Heart left ventricle (tissue), 16 donors: ENCODE results near the gene GSDMA. TPM values are rescaled to one million over a fixed set of nuclear protein-coding genes. Genes with fewer than 3 reads are reported as not detected.

Experiments
- ATAC-seq, 4 donors: fragments of 200-7000 bp; cut with Tn5 transposase; one replicate each; pipeline ENCODE4 v1.9.1; 2020 to 2022; ENCODE audit warnings: moderate library complexity in 4 of 4, mild to moderate bottlenecking in 3 of 4, moderate number of reproducible peaks in 1 of 4
- DNase-seq, 5 donors: peaks; one replicate each; pipeline ENCODE4 v3.0.0-alpha.2; 2020
- H3K27ac ChIP-seq, 12 donors: fragments of 200-600 bp; sonication (generic) in 4 of 12; one replicate each; pipeline versions ENCODE4 v1.5.0 to v1.8.0; 2016 to 2022; ENCODE audit warnings: mild to moderate bottlenecking in 2 of 12
- H3K27me3 ChIP-seq, 9 donors: fragments of 200-600 bp; sonication (generic) in 2 of 9; one replicate each; pipeline versions ENCODE4 v1.5.1 to v1.8.0; 2016 to 2022; ENCODE audit warnings: mild to moderate bottlenecking in 3 of 9
- H3K36me3 ChIP-seq, 9 donors: fragments of 200-600 bp; sonication (generic) in 2 of 9; one replicate each; pipeline versions ENCODE4 v1.5.0 to v1.8.0; 2018 to 2022; ENCODE audit warnings: mild to moderate bottlenecking in 2 of 9
- H3K4me1 ChIP-seq, 12 donors: fragments of 200-600 bp; sonication (generic) in 4 of 12; one replicate each; pipeline versions ENCODE4 v1.5.0 to v1.8.0; 2016 to 2022; ENCODE audit warnings: mild to moderate bottlenecking in 3 of 12
- H3K4me3 ChIP-seq, 12 donors: fragments of 200-600 bp; sonication (generic) in 4 of 12; one replicate each; pipeline versions ENCODE4 v1.5.0 to v1.8.0; 2017 to 2022; ENCODE audit warnings: mild to moderate bottlenecking in 9 of 12, moderate library complexity in 4 of 12
- H3K9me3 ChIP-seq, 12 donors: fragments of 200-600 bp; sonication (generic) in 4 of 12; one replicate each; pipeline versions ENCODE4 v1.5.0 to v1.8.0; 2016 to 2022; ENCODE audit warnings: mild to moderate bottlenecking in 1 of 12
- POLR2A ChIP-seq, 2 donors: fragments of 450-650 bp; IDR thresholded peaks; one replicate each; pipeline ENCODE4 v1.6.1; 2017; ENCODE audit warnings: antibody characterized with exemption in 2 of 2, mild to moderate bottlenecking in 2 of 2, moderate library complexity in 2 of 2
- WGBS, 4 donors: extraction: QIAGEN DNeasy Blood & Tissue Kit in 2 of 4; methylation state at CpG; one replicate each; pipeline versions ENCODE4 v1.1.5 to v1.1.7; 2013 to 2018; 5-methylcytosine and 5-hydroxymethylcytosine counted together
- intact Hi-C, 10 donors: fragments of 100-400 bp; cut with DNase I; formaldehyde crosslinking; loops; one replicate each; pipeline versions ENCODE4 v1.11.1 to v1.14.2; 2022
- polyA plus RNA-seq, 2 donors: library from polyadenylated mRNA; stranded (reverse); fragments of 200-250 nt; gene quantifications; one replicate each; pipeline ENCODE4 v1.2.3, GENCODE V29; 2013
- total RNA-seq, 9 donors: library from RNA; depleted of rRNA in 2 of 9; stranded (reverse); fragments of >200 nt in 2 of 9; fragmentation: NEBNext Ultra II Directional in 3 of 9; extraction: Animal tissue kit (Norgen Biotek cat#: 25700) in 3 of 9; gene quantifications; one replicate each; pipeline versions ENCODE4 v1.1.0 to v1.2.4, GENCODE V29; 2016 to 2023
- TF ChIP-seq, protein P1 (sequence below), 12 donors: fragments of 200-600 bp; sonication (generic) in 4 of 12; IDR thresholded peaks; one replicate each; pipeline versions ENCODE4 v1.5.0 to v1.8.0; 2018 to 2022; ENCODE audit warnings: antibody characterized with exemption in 12 of 12, mild to moderate bottlenecking in 5 of 12
- donor health status: ischemic (EF 13 %, LVEDD 7.1; RV severe dilation, severe dysfunction).
- donor health status: healthy with polysubstance abuse.
- donor health status: DM: no; HTN: yes; CAD: no.
- donor health status: DM: no; HTN: no; CAD: no.
- donor health status: ischemic (EF 25% LVEDD 6.9; RV normal size, moderate dysfunction).
- donor health status: ischemic (EF 25% LVEDD 5.7; RV mildly dilated, moderate dysfunction).
- donor health status: healthy.
- donor health status: DM: yes; HTN: yes; CAD: no.
- donor health status: ischemic (EF 35%, LVEDD 5.7; RV mildly dilated, moderate dysfunction).
- donor health status: nonischemic (EF 11% LVEDD 7.7; RV severe dilation, severe dysfunction).
- donor health status: DM: yes; HTN: yes; CAD: no.
- donor health status: PGD.
- donor health status: ischemic (EF 29% LVEDD 5.4; RV normal size, mild dysfunction).
- donor health status: nonischemic (EF 23%, LVEDD 6.1; RV moderate dilation, normal function).

The GSDMA gene
- total and polyA plus RNA-seq, 11 donors = 0.08 to 3.7 (median 0.49) TPM; not detected in 3

DNA sequence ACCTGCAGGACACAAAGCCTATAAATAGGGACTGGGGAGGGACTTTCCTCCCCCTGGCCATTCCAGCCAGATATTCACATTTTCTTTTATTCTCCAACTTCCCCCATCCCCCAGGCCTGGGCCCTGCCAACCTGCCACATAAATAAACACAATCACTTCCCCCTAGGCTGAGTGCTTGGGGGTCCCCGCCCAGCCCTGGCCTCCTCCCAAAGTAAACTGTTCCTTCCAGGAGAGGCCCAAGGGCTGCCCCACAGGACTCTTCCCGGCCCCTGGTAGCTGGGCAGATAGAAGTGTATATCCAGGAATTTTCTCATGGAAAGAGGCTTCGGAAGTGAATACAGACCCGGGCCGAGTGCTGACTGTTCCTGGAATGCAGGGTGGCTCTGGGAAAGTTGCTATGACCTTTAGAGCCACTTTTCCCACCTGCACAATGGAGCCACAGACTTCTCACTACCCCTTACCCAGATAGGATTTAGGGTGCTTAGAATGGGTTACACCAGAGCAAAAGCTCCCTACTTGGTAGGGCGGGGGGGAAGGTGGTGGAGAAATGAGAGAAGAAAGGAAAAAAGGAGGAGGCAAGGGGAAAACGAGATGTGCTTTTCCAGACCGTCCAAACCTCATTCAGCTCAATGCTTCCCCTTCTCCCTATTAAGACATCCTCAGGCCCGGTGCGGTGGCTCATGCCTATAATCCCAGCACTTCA, 60.9 kb downstream of the GSDMA start:
- peaks cover 0 to 41% (median 12%) of the 10 kb centered on the region in 12 donors for H3K4me1 ChIP-seq
- DNase-seq = peak in 3 of 5 donors; percentile 56 to 67 (median 60)
- intact Hi-C loops = loop anchor here in 1 of 10 donors (10.0 kb wide), 1 partner anchor 151 kb away; the partner anchor contains the start of gene RAPGEFL1
- H3K27me3 ChIP-seq = no peaks in the 10 kb centered on the region
- H3K4me3 ChIP-seq = no peak overlapping the region
- H3K9me3 ChIP-seq = no peaks in the 10 kb centered on the region
- TF ChIP-seq, protein P1, sequence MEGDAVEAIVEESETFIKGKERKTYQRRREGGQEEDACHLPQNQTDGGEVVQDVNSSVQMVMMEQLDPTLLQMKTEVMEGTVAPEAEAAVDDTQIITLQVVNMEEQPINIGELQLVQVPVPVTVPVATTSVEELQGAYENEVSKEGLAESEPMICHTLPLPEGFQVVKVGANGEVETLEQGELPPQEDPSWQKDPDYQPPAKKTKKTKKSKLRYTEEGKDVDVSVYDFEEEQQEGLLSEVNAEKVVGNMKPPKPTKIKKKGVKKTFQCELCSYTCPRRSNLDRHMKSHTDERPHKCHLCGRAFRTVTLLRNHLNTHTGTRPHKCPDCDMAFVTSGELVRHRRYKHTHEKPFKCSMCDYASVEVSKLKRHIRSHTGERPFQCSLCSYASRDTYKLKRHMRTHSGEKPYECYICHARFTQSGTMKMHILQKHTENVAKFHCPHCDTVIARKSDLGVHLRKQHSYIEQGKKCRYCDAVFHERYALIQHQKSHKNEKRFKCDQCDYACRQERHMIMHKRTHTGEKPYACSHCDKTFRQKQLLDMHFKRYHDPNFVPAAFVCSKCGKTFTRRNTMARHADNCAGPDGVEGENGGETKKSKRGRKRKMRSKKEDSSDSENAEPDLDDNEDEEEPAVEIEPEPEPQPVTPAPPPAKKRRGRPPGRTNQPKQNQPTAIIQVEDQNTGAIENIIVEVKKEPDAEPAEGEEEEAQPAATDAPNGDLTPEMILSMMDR (IDR thresholded peaks at IDR 0.05) = no peak
- TF ChIP-seq POLR2A (IDR thresholded peaks at IDR 0.05) = no peak
- WGBS, 4 donors = 68 to 76% (median 71%) methylated on average over 10 of the region's 10 CpGs
- H3K36me3 ChIP-seq = peaks cover 0 to 92% (median 83%) of the 10 kb centered on the region in 9 donors
- ATAC-seq = peak in 2 of 4 donors; percentile 46 to 64
- H3K27ac ChIP-seq = peak overlapping the region in 4 of 12 donors; percentile 2 to 29 (median 18)

DNA sequence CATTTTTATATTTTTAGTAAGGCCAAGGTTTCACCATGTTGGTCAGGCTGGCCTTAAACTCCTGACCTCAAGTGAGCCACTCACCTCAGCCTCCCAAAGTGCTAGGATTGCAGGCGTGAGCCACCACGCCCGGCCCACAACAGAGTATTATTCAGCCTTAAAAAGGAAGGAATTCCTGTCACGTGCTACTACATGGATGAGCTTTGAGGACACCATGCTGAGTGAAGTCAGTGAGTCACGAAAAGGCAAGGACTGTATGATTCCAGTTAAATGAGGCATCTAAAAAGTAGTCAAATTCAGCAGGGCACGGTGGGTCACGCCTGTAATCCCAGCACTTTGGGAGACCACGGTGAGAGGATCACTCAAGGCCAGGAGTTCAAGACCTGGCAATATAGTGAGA, 62.1 kb downstream of the GSDMA start:
- TF ChIP-seq, protein P1 (IDR thresholded peaks at IDR 0.05) = no peak
- TF ChIP-seq POLR2A (IDR thresholded peaks at IDR 0.05) = no peak
- DNase-seq (no peak), ATAC-seq (no peak)
- Histone ChIP-seq H3K36me3 (peaks cover 0 to 95% (median 85%) of the 10 kb centered on the region in 9 donors), H3K9me3 (no peaks in the 10 kb centered on the region), H3K27ac (no peak overlapping the region), H3K4me3 (no peak overlapping the region), H3K4me1 (peaks cover 0 to 33% (median 9%) of the 10 kb centered on the region in 12 donors), H3K27me3 (no peaks in the 10 kb centered on the region)
- 90 to 96% (median 94%) methylated on average over 8 of the region's 8 CpGs for WGBS, 4 donors
- intact Hi-C loops = loop anchor here in 4 of 10 donors (1.0 to 10.0 kb wide), 4 partner anchors 12 to 150 kb away; partner anchors contain the start of gene RAPGEFL1 (in 1 of the 4)

GRCh38 chr17:40025559-40025958, 62.8 kb downstream of the GSDMA start:
- peaks cover 0 to 95% (median 85%) of the 10 kb centered on the region in 9 donors for H3K36me3 ChIP-seq
- no peaks in the 10 kb centered on the region for H3K9me3 ChIP-seq
- TF ChIP-seq POLR2A (IDR thresholded peaks at IDR 0.05) = no peak
- TF ChIP-seq, protein P1 (IDR thresholded peaks at IDR 0.05) = no peak
- ATAC-seq (no peak), DNase-seq (no peak)
- H3K4me1 ChIP-seq = peaks cover 0 to 33% (median 9%) of the 10 kb centered on the region in 12 donors
- H3K27me3 ChIP-seq = no peaks in the 10 kb centered on the region
- no peak overlapping the region for H3K4me3 ChIP-seq
- intact Hi-C loops = loop anchor here in 4 of 10 donors (1.0 to 10.0 kb wide), 4 partner anchors 12 to 149 kb away; partner anchors contain the start of gene RAPGEFL1 (in 1 of the 4)
- 91 to 95% (median 91%) methylated on average over 2 of the region's 2 CpGs for WGBS, 4 donors
- no peak overlapping the region for H3K27ac ChIP-seq
